Adrenal gland (tissue), 5 donors: Measurements from ENCODE around the gene HDAC10.

Experiments
- POLR2A ChIP-seq, 2 donors: fragments of 450-650 bp; IDR thresholded peaks; one replicate each; pipeline ENCODE4 v1.6.1; 2017; ENCODE audit warnings: antibody characterized with exemption in 2 of 2, mild to moderate bottlenecking in 2 of 2, moderate library complexity in 1 of 2
- TF ChIP-seq, protein P1 (sequence below), 6 experiments: fragments of 450-650 bp in 4 of 6; fragments of 200-600 bp in 2 of 6; sonication (generic) in 1 of 6; IDR thresholded peaks; 1 replicate in 5 of 6; 2 replicates in 1 of 6; pipeline versions ENCODE4 v1.5.1 to v1.8.0; 2016 to 2021; ENCODE audit warnings: antibody characterized with exemption in 6 of 6, mild to moderate bottlenecking in 2 of 6, moderate library complexity in 1 of 6
- donor health status: DM: no; HTN: no; CAD: no.

DNA sequence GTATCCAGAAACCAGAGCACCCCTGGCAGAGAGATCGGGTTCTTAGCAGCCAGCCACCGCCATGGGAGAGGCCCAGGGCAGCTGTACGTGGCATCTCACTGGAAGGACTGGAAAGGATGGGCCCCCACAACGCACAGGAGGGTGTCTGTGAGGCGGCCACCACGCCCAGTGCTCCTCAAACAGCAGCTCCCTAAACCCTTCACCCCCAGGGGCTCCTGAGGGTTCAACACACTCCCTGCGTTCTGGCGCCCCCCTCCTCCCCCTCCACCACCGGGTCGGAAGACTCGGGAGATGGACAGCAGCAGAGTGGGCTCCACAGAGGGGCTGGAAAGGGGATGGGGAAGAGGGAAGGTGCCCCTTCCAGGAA lies 9.4 kb upstream of the HDAC10 start:
- no peak for TF ChIP-seq POLR2A (IDR thresholded peaks at IDR 0.05)
- TF ChIP-seq, protein P1, sequence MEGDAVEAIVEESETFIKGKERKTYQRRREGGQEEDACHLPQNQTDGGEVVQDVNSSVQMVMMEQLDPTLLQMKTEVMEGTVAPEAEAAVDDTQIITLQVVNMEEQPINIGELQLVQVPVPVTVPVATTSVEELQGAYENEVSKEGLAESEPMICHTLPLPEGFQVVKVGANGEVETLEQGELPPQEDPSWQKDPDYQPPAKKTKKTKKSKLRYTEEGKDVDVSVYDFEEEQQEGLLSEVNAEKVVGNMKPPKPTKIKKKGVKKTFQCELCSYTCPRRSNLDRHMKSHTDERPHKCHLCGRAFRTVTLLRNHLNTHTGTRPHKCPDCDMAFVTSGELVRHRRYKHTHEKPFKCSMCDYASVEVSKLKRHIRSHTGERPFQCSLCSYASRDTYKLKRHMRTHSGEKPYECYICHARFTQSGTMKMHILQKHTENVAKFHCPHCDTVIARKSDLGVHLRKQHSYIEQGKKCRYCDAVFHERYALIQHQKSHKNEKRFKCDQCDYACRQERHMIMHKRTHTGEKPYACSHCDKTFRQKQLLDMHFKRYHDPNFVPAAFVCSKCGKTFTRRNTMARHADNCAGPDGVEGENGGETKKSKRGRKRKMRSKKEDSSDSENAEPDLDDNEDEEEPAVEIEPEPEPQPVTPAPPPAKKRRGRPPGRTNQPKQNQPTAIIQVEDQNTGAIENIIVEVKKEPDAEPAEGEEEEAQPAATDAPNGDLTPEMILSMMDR (IDR thresholded peaks at IDR 0.05) = no peak
